Omental fat pad (tissue), 4 donors: ENCODE results near the gene LRP1. TPM values are rescaled to one million over a fixed set of nuclear protein-coding genes. Genes with fewer than 3 reads are reported as not detected.

Source experiments
- ATAC-seq: fragments of 150-250 bp; one replicate; pipeline ENCODE4 v1.9.1; 2016; ENCODE audit warnings: mild to moderate bottlenecking, moderate library complexity; ENCODE audit not compliant: low FRiP score
- DNase-seq: peaks from one replicate; pipeline ENCODE4 v3.0.0-alpha.2; 2019; ENCODE audit warnings: low spot score
- CTCF ChIP-seq, 3 donors: fragments of 450-650 bp; IDR thresholded peaks; one replicate each; pipeline ENCODE4 v1.5.1; 2016 to 2017; ENCODE audit warnings: antibody characterized with exemption in 3 of 3, mild to moderate bottlenecking in 3 of 3, moderate library complexity in 2 of 3
- total RNA-seq, 4 donors: library from RNA; depleted of rRNA; stranded (reverse); fragments of >200 nt; gene quantifications; one replicate each; pipeline ENCODE4 v1.1.0, GENCODE V29; 2016

The LRP1 gene
- total RNA-seq, 4 donors from 2014 or later = 312 to 592 (median 571) TPM

GRCh38 chr12:57176846-57177245 is 48.6 kb downstream of the LRP1 start:
- no peak for DNase-seq
- TF ChIP-seq CTCF (IDR thresholded peaks at IDR 0.05) = no peak
- ATAC-seq = no peak

- TF ChIP-seq CTCF (IDR thresholded peaks at IDR 0.05) = no peak
- no peak for ATAC-seq
These were observed 49.1 kb downstream of the LRP1 start for GRCh38 chr12:57177354-57177753.

GRCh38 chr12:57178213-57178612 is 49.9 kb downstream of the LRP1 start:
- TF ChIP-seq CTCF (IDR thresholded peaks at IDR 0.05) = no peak
- DNase-seq = no peak
- ATAC-seq = no peak

More at GRCh38 chr12:57177354-57177753, 49.1 kb downstream of the LRP1 start:
- no peak for DNase-seq

GRCh38 chr12:57179331-57180086 is 51.2 kb downstream of the LRP1 start:
- ATAC-seq (no peak), DNase-seq (no peak)
- no peak for TF ChIP-seq CTCF (IDR thresholded peaks at IDR 0.05)

GRCh38 chr12:57180321-57180989 is 52.2 kb downstream of the LRP1 start:
- no peak for ATAC-seq
- TF ChIP-seq CTCF (IDR thresholded peaks at IDR 0.05) = no peak
- DNase-seq = no peak

GRCh38 chr12:57181072-57181471 is 52.8 kb downstream of the LRP1 start:
- no peak for ATAC-seq
- DNase-seq = no peak
- TF ChIP-seq CTCF (IDR thresholded peaks at IDR 0.05) = no peak
